Heart right ventricle (tissue), 16 donors: ENCODE measurements around the gene FAM89A. TPM values are rescaled to one million over a fixed set of nuclear protein-coding genes. Genes with fewer than 3 reads are reported as not detected.

ENCODE experiments used
- ATAC-seq, 8 donors: fragments of 200-7000 bp; cut with Tn5 transposase; one replicate each; pipeline ENCODE4 v1.9.1; 2020; ENCODE audit warnings: mild to moderate bottlenecking in 8 of 8, moderate library complexity in 8 of 8, moderate number of reproducible peaks in 1 of 8
- DNase-seq, 2 donors: peaks; one replicate each; pipeline ENCODE4 v3.0.0-alpha.2; 2020
- H3K27ac ChIP-seq, 10 donors: fragments of 200-600 bp; sonication (generic) in 2 of 10; one replicate each; pipeline versions ENCODE4 v1.5.0 to v1.8.0; 2020 to 2022; ENCODE audit warnings: mild to moderate bottlenecking in 3 of 10
- H3K27me3 ChIP-seq, 7 donors: fragments of 200-600 bp; one replicate each; pipeline ENCODE4 v1.8.0; 2021 to 2022; ENCODE audit warnings: mild to moderate bottlenecking in 2 of 7
- H3K36me3 ChIP-seq, 9 donors: fragments of 200-600 bp; sonication (generic) in 1 of 9; one replicate each; pipeline versions ENCODE4 v1.5.0 to v1.8.0; 2020 to 2022; ENCODE audit warnings: mild to moderate bottlenecking in 2 of 9
- H3K4me1 ChIP-seq, 9 donors: fragments of 200-600 bp; sonication (generic) in 1 of 9; one replicate each; pipeline versions ENCODE4 v1.5.0 to v1.8.0; 2020 to 2022; ENCODE audit warnings: mild to moderate bottlenecking in 4 of 9
- H3K4me3 ChIP-seq, 10 donors: fragments of 200-600 bp; sonication (generic) in 2 of 10; one replicate each; pipeline versions ENCODE4 v1.5.0 to v1.8.0; 2020 to 2022; ENCODE audit warnings: mild to moderate bottlenecking in 7 of 10, moderate library complexity in 2 of 10
- H3K9me3 ChIP-seq, 11 donors: fragments of 200-600 bp in 10 of 11; sonication (generic) in 2 of 11; one replicate each; pipeline versions ENCODE4 v1.5.0 to v1.8.0; 2013 to 2022; ENCODE audit warnings: mild to moderate bottlenecking in 2 of 11, control low read depth in 1 of 11, moderate library complexity in 1 of 11
- CTCF ChIP-seq, 9 donors: fragments of 200-600 bp; sonication (generic) in 2 of 9; IDR thresholded peaks; one replicate each; pipeline versions ENCODE4 v1.5.0 to v1.8.0; 2021 to 2022; ENCODE audit warnings: antibody characterized with exemption in 9 of 9, mild to moderate bottlenecking in 5 of 9, moderate library complexity in 1 of 9
- WGBS, 2 donors: extraction: QIAGEN DNeasy Blood & Tissue Kit; methylation state at CpG; one replicate each; pipeline ENCODE4 v1.1.7; 2013; ENCODE audit warnings: inconsistent platforms in 1 of 2; 5-methylcytosine and 5-hydroxymethylcytosine counted together
- intact Hi-C, 10 donors: fragments of 100-400 bp; cut with DNase I; formaldehyde crosslinking; loops; one replicate each; pipeline versions ENCODE4 v1.11.1 to v1.14.2; 2022
- polyA plus RNA-seq, 2 donors: library from polyadenylated mRNA; stranded (reverse); fragments of 200-250 nt; gene quantifications; one replicate each; pipeline ENCODE4 v1.2.3, GENCODE V29; 2013
- total RNA-seq, 10 donors: library from RNA; stranded (reverse); fragmentation: NEBNext Ultra II Directional in 3 of 10; extraction: Animal tissue kit (Norgen Biotek cat#: 25700) in 3 of 10; gene quantifications; one replicate each; pipeline versions ENCODE4 v1.2.1 to v1.2.4, GENCODE V29; 2021 to 2023
- donor health status: Arrhythmogenic right ventricular cardiomyopathy.
- donor health status: ischemic (EF 13 %, LVEDD 7.1; RV severe dilation, severe dysfunction).
- donor health status: healthy with polysubstance abuse.
- donor health status: DM: no; HTN: yes; CAD: no.
- donor health status: DM: no; HTN: no; CAD: no.
- donor health status: ischemic (EF 25% LVEDD 6.9; RV normal size, moderate dysfunction).
- donor health status: ischemic (EF 25% LVEDD 5.7; RV mildly dilated, moderate dysfunction).
- donor health status: healthy.
- donor health status: DM: yes; HTN: yes; CAD: no.
- donor health status: Ischemic cardiomyopathy.
- donor health status: ischemic (EF 35%, LVEDD 5.7; RV mildly dilated, moderate dysfunction).
- donor health status: nonischemic (EF 11% LVEDD 7.7; RV severe dilation, severe dysfunction).
- donor health status: DM: yes; HTN: yes; CAD: no.
- donor health status: PGD.
- donor health status: ischemic (EF 29% LVEDD 5.4; RV normal size, mild dysfunction).
- donor health status: nonischemic (EF 23%, LVEDD 6.1; RV moderate dilation, normal function).

The FAM89A gene
- total and polyA plus RNA-seq, 12 donors: 4.1 to 14.3 (median 5.3) TPM

GRCh38 chr1:231069333-231069732, 29.3 kb upstream of the FAM89A start:
- TF ChIP-seq CTCF (IDR thresholded peaks at IDR 0.05): no peak
- Histone ChIP-seq H3K36me3 (no peaks in the 10 kb centered on the region), H3K4me3 (no peak overlapping the region), H3K9me3 (no peaks in the 10 kb centered on the region), H3K27ac (no peak overlapping the region), H3K27me3 (peaks cover 0 to 6% (median 0%) of the 10 kb centered on the region in 7 donors), H3K4me1 (peaks cover 0 to 45% (median 15%) of the 10 kb centered on the region in 9 donors)
- no peak for DNase-seq
- WGBS, 2 donors: 77 to 80% methylated on average over 8 of the region's 8 CpGs
- intact Hi-C loops: no loop called here
- ATAC-seq: no peak

DNA sequence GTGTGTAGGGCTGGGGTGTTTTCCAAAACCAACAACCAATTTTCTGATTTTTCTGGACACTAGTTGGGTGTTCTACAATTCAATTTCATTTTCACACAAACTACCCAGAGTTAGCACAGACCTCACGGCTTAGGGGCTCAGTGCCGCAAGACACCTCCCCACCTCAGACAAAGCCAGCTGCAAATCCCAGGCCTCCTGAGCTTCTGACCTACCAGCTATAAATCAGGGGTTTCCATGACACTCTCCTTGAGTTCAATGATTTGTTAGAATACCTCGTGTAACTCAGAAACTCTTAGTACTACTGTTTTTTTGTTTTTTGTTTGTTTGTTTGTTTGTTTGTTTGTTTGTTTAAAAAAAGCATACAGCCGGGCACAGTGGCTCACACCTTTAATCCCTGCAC, 28.7 kb upstream of the FAM89A start:
- intact Hi-C loops: no loop called here

DNA sequence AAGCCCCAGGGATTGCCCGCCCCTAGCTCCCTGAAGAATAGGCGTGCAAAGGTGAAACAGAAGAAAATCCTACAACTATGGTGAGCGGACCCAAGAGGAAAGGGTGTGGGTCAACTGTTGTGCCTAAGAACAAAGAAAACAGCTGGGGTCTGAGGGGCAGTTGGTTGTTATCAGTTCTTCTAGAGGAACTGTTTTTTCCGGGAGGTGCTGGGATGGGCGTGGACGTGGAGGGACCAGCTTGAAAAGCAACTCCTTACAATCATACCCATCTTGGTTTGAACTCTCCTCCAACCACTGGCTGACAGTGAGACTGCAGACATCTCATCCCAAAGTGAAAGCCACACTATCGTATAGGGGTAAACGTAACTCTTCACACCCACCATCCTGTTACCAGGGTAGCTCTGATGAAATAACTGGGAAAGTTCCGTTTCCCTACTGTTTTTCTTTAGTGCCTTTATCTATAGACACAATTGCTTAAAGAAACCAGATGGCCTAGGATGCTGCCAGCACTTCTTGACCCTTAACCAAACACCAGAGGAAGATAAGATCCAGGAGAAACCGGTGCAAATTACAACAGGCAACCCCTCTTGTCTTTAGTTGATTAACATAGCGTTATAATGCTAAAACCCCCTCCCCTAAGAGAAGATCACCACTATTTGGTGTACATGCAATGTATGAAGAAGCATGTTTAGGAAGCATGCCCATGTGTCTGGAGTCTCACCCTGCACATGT, 25.6 kb upstream of the FAM89A start:
- H3K4me3 ChIP-seq: no peak overlapping the region
- no peaks in the 10 kb centered on the region for H3K36me3 ChIP-seq
- intact Hi-C loops: no loop called here
- H3K27me3 ChIP-seq: peaks cover 0 to 6% (median 0%) of the 10 kb centered on the region in 7 donors
- TF ChIP-seq CTCF (IDR thresholded peaks at IDR 0.05): no peak
- ATAC-seq: peak; percentile 49 to 75 (median 66)
- whole genome bisulfite sequencing, 2 donors: 32 to 34% methylated on average over 11 of the region's 11 CpGs
- peaks cover 0 to 47% (median 7%) of the 10 kb centered on the region in 9 donors for H3K4me1 ChIP-seq
- H3K27ac ChIP-seq: peak overlapping the region in 4 of 10 donors; percentile 4 to 52 (median 50)
- H3K9me3 ChIP-seq: no peaks in the 10 kb centered on the region
- peak; percentile 14 to 20 for DNase-seq

More for the DNA sequence above, 28.7 kb upstream of the FAM89A start:
- H3K4me1 ChIP-seq: peaks cover 0 to 50% (median 15%) of the 10 kb centered on the region in 9 donors
- no peak for ATAC-seq
- peaks cover 0 to 6% (median 0%) of the 10 kb centered on the region in 7 donors for H3K27me3 ChIP-seq
- H3K4me3 ChIP-seq: no peak overlapping the region
- no peak overlapping the region for H3K27ac ChIP-seq
- WGBS, 2 donors: 72 to 77% methylated on average over 4 of the region's 4 CpGs
- H3K9me3 ChIP-seq: no peaks in the 10 kb centered on the region
- TF ChIP-seq CTCF (IDR thresholded peaks at IDR 0.05): no peak
- no peak for DNase-seq
- H3K36me3 ChIP-seq: no peaks in the 10 kb centered on the region

GRCh38 chr1:231064418-231064817, 24.4 kb upstream of the FAM89A start:
- Histone ChIP-seq H3K4me3 (no peak overlapping the region), H3K9me3 (no peaks in the 10 kb centered on the region), H3K27ac (peak overlapping the region in 4 of 10 donors; percentile 39 to 70 (median 52)), H3K36me3 (no peaks in the 10 kb centered on the region), H3K27me3 (peaks cover 0 to 6% (median 0%) of the 10 kb centered on the region in 7 donors), H3K4me1 (peaks cover 0 to 47% (median 7%) of the 10 kb centered on the region in 9 donors)
- DNase-seq (no peak), ATAC-seq (no peak)
- no peak for TF ChIP-seq CTCF (IDR thresholded peaks at IDR 0.05)
- 81 to 84% methylated on average over 3 of the region's 3 CpGs for WGBS, 2 donors
- intact Hi-C loops: no loop called here
